GM21447 (cell line): ENCODE results near the gene CCRL2.
"Not testable (repeated sequence)": the region's sequence is repeated elsewhere in the genome, so short reads cannot be mapped to it uniquely, and the experiment has no call there.

Source experiments
- ATAC-seq: cut with Tn5 transposase; IDR thresholded peaks from one replicate; pipeline ENCODE4 v1.9.1; 2021; ENCODE audit not compliant: unreplicated experiment

Gene CCRL2

GRCh38 chr3:46401579-46401978, 5.5 kb upstream of the CCRL2 start:
- ATAC-seq, result no peak

GRCh38 chr3:46402902-46403301, 4.2 kb upstream of the CCRL2 start:
- ATAC-seq, result not testable (repeated sequence)

GRCh38 chr3:46405301-46406019, 1.6 kb upstream of the CCRL2 start:
- ATAC-seq, result no peak

- no peak for ATAC-seq
Observed at GRCh38 chr3:46406443-46406787, 644 bp upstream of the CCRL2 start.

GRCh38 chr3:46407970-46408369, 911 bp downstream of the CCRL2 start:
- no peak for ATAC-seq

- ATAC-seq, result no peak
Observed at GRCh38 chr3:46408853-46409252, 1.8 kb downstream of the CCRL2 start.

- no peak for ATAC-seq
Observed at GRCh38 chr3:46409739-46410489, 2.9 kb downstream of the CCRL2 start.

- ATAC-seq, result no peak
Observed at GRCh38 chr3:46410669-46411068, 3.6 kb downstream of the CCRL2 start.

GRCh38 chr3:46411271-46411670, 4.2 kb downstream of the CCRL2 start:
- ATAC-seq, result no peak

GRCh38 chr3:46412786-46413298, 5.8 kb downstream of the CCRL2 start:
- no peak for ATAC-seq

GRCh38 chr3:46413951-46414350, 6.9 kb downstream of the CCRL2 start:
- ATAC-seq, result no peak

GRCh38 chr3:46414739-46415138, 7.7 kb downstream of the CCRL2 start:
- no peak for ATAC-seq

- no peak for ATAC-seq
Observed at GRCh38 chr3:46416125-46416810, 9.2 kb downstream of the CCRL2 start.

- no peak for ATAC-seq
Observed at GRCh38 chr3:46416811-46417510, 9.9 kb downstream of the CCRL2 start.

- no peak for ATAC-seq
Observed at GRCh38 chr3:46417841-46418611, 11.0 kb downstream of the CCRL2 start.

- ATAC-seq, result no peak
Observed at GRCh38 chr3:46419816-46420215, 12.8 kb downstream of the CCRL2 start.

- no peak for ATAC-seq
Observed at GRCh38 chr3:46420931-46421330, 13.9 kb downstream of the CCRL2 start.

GRCh38 chr3:46422617-46423016, 15.6 kb downstream of the CCRL2 start:
- no peak for ATAC-seq

GRCh38 chr3:46423588-46423987, 16.5 kb downstream of the CCRL2 start:
- ATAC-seq, result no peak

GRCh38 chr3:46426476-46426875, 19.4 kb downstream of the CCRL2 start:
- ATAC-seq, result not testable (repeated sequence)
